Uterus (tissue), 2 donors: ENCODE data around the gene SRBD1.

Source experiments
- POLR2A ChIP-seq, 2 donors: fragments of 450-650 bp; IDR thresholded peaks; one replicate each; pipeline ENCODE4 v1.6.1; 2016; ENCODE audit warnings: antibody characterized with exemption in 2 of 2, mild to moderate bottlenecking in 1 of 2, moderate library complexity in 1 of 2
- TF ChIP-seq, protein P1 (sequence below), 4 experiments: fragments of 200-600 bp in 2 of 4; fragments of 450-650 bp in 2 of 4; sonication (generic) in 2 of 4; IDR thresholded peaks; one replicate each; pipeline ENCODE4 v1.5.1; 2016 to 2019; ENCODE audit warnings: antibody characterized with exemption in 4 of 4, mild to moderate bottlenecking in 2 of 4, moderate library complexity in 1 of 4

DNA sequence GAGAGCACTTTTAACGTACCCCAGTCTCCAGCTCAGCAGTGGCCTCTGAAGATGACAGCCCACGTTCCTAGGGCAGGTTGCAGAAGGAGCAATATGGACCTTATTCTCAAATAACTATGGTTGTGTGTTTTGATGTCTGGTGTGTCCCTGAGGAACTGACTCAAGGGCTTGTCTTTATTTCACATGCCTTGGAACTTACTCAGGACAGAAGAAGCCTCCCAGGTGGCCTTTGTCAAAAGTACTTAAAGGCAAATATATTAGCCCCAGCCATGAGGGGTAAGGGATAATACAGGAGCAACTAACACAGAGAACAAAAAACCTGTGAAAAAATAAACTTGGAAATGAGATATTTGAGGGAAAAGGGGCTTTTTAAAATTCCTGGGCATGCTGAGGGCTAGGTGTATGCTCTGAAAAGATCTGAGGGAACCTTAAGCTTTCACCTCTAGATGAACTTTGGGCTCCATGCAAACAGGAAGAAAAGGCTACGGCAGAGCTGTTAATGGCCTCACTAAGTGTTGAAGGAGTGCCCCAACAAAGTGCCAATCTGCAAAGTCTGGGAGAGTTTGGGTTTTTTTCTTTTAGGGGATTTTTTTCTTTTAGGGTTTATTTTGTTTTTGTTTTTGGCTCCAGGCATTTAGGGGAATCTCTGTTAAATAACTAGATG, 40.3 kb downstream of the SRBD1 start:
- TF ChIP-seq, protein P1, sequence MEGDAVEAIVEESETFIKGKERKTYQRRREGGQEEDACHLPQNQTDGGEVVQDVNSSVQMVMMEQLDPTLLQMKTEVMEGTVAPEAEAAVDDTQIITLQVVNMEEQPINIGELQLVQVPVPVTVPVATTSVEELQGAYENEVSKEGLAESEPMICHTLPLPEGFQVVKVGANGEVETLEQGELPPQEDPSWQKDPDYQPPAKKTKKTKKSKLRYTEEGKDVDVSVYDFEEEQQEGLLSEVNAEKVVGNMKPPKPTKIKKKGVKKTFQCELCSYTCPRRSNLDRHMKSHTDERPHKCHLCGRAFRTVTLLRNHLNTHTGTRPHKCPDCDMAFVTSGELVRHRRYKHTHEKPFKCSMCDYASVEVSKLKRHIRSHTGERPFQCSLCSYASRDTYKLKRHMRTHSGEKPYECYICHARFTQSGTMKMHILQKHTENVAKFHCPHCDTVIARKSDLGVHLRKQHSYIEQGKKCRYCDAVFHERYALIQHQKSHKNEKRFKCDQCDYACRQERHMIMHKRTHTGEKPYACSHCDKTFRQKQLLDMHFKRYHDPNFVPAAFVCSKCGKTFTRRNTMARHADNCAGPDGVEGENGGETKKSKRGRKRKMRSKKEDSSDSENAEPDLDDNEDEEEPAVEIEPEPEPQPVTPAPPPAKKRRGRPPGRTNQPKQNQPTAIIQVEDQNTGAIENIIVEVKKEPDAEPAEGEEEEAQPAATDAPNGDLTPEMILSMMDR (IDR thresholded peaks at IDR 0.05): no peak
- TF ChIP-seq POLR2A (IDR thresholded peaks at IDR 0.05): no peak
